Measurements from ENCODE around the gene MBTD1. TPM values are rescaled to one million over a fixed set of nuclear protein-coding genes. Genes with fewer than 3 reads are reported as not detected.
"Not testable (repeated sequence)": the region's sequence is repeated elsewhere in the genome, so short reads cannot be mapped to it uniquely, and the experiment has no call there.

Gene MBTD1
- total RNA-seq, 1 donor from 2014 or later, result 34.4 TPM

DNA sequence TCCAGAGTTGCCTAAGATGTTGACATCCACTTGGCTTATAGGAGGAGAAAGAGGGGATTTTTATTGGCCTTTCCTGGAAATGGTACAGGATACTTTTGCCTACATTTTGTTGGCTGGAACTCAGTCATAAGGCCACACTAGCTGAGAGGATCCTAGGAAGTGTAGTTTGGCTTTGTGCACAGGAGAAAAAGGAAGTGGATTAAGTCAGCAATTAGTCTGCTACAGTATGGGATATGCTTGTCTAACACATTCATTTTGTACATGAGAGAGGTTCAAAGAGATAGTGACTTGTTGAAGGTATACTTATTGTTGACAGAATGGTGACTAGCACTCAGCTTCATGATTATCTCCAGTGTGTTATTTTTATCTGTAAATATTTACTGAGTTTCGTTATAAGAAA lies 10.8 kb upstream of the MBTD1 start:
- Histone ChIP-seq H3K9ac (ENCODE audit: low read depth in 1 of 3, low read length in 3 of 3) (no peak overlapping the region), H3K27me3 (ENCODE audit: control insufficient read depth in 3 of 3, insufficient read depth in 3 of 3, low read length in 3 of 3) (no peaks in the 10 kb centered on the region), H3K27ac (ENCODE audit: low read depth, low read length) (no peak overlapping the region), H3K4me3 (ENCODE audit: low read length in 3 of 3) (no peak overlapping the region), H3K9me3 (ENCODE audit: control insufficient read depth in 3 of 3, low read length in 3 of 3) (no peaks in the 10 kb centered on the region), H3K4me1 (ENCODE audit: control insufficient read depth in 3 of 3, insufficient read depth in 3 of 3, low read length in 3 of 3) (no peaks in the 10 kb centered on the region), H3K36me3 (ENCODE audit: control insufficient read depth in 3 of 3, insufficient read depth in 3 of 3, low read length in 3 of 3) (peaks cover 16 to 49% (median 36%) of the 10 kb centered on the region in 3 donors)

DNA sequence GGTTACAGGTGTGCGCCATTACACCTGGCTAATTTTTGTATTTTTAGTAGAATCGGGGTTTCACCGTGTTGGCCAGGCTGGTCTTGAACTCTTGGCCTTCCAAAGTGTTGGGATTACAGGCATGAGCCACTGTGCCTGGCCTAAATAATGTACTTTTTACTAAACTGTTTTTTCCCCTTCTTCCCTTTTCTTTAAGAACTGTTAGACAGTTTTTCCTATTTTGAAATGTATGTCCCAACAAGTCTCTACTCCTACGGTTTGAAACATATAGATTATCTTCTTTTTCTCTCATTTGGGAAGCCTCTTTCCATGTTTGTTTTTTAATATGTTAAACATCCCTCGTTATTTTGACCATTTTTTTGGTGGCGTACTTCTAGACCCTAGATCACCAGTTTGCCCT lies 10.1 kb upstream of the MBTD1 start:
- Histone ChIP-seq H3K9me3 (ENCODE audit: control insufficient read depth in 3 of 3, low read length in 3 of 3) (no peaks in the 10 kb centered on the region), H3K27ac (ENCODE audit: low read depth, low read length) (no peak overlapping the region), H3K27me3 (ENCODE audit: control insufficient read depth in 3 of 3, insufficient read depth in 3 of 3, low read length in 3 of 3) (no peaks in the 10 kb centered on the region), H3K36me3 (ENCODE audit: control insufficient read depth in 3 of 3, insufficient read depth in 3 of 3, low read length in 3 of 3) (peaks cover 16 to 49% (median 36%) of the 10 kb centered on the region in 3 donors), H3K9ac (ENCODE audit: low read depth in 1 of 3, low read length in 3 of 3) (no peak overlapping the region), H3K4me1 (ENCODE audit: control insufficient read depth in 3 of 3, insufficient read depth in 3 of 3, low read length in 3 of 3) (no peaks in the 10 kb centered on the region), H3K4me3 (ENCODE audit: low read length in 3 of 3) (no peak overlapping the region)

GRCh38 chr17:51264466-51264865 lies 4.6 kb upstream of the MBTD1 start:
- H3K27me3 ChIP-seq (ENCODE audit: control insufficient read depth in 3 of 3, insufficient read depth in 3 of 3, low read length in 3 of 3); H3K27ac ChIP-seq (ENCODE audit: low read depth, low read length); H3K9ac ChIP-seq (ENCODE audit: low read depth in 1 of 3, low read length in 3 of 3); H3K9me3 ChIP-seq (ENCODE audit: control insufficient read depth in 3 of 3, low read length in 3 of 3); H3K4me3 ChIP-seq (ENCODE audit: low read length in 3 of 3): not testable (repeated sequence)
- peaks cover 17 to 37% (median 29%) of the 10 kb centered on the region in 3 donors for H3K36me3 ChIP-seq (ENCODE audit: control insufficient read depth in 3 of 3, insufficient read depth in 3 of 3, low read length in 3 of 3)
- H3K4me1 ChIP-seq (ENCODE audit: control insufficient read depth in 3 of 3, insufficient read depth in 3 of 3, low read length in 3 of 3), result peaks cover 10 to 18% (median 10%) of the 10 kb centered on the region in 3 donors

DNA sequence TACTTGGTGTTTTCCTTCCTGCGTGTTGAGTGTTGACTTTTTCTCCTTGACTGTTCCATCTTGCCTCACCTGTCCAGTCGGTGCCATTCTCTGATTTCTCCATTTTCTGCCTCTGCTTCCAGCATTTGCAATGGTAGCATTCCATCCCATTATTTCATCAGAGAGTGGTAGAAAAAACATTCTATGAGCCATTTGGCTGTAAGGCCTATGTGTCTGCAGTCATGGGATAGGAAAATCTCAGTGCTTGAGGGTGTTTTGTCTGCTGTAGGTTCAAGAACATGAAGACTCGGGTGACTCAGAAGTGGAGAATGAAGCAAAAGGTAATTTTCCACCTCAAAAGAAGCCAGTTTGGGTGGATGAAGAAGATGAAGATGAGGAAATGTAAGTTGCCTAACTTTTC lies 3.2 kb upstream of the MBTD1 start:
- no peak overlapping the region for H3K9ac ChIP-seq (ENCODE audit: low read depth in 1 of 3, low read length in 3 of 3)
- H3K4me3 ChIP-seq (ENCODE audit: low read length in 3 of 3), result no peak overlapping the region
- peaks cover 20 to 31% (median 20%) of the 10 kb centered on the region in 3 donors for H3K4me1 ChIP-seq (ENCODE audit: control insufficient read depth in 3 of 3, insufficient read depth in 3 of 3, low read length in 3 of 3)
- no peak overlapping the region for H3K27ac ChIP-seq (ENCODE audit: low read depth, low read length)
- peaks cover 10 to 23% (median 20%) of the 10 kb centered on the region in 3 donors for H3K36me3 ChIP-seq (ENCODE audit: control insufficient read depth in 3 of 3, insufficient read depth in 3 of 3, low read length in 3 of 3)
- no peaks in the 10 kb centered on the region for H3K27me3 ChIP-seq (ENCODE audit: control insufficient read depth in 3 of 3, insufficient read depth in 3 of 3, low read length in 3 of 3)
- H3K9me3 ChIP-seq (ENCODE audit: control insufficient read depth in 3 of 3, low read length in 3 of 3), result no peaks in the 10 kb centered on the region

DNA sequence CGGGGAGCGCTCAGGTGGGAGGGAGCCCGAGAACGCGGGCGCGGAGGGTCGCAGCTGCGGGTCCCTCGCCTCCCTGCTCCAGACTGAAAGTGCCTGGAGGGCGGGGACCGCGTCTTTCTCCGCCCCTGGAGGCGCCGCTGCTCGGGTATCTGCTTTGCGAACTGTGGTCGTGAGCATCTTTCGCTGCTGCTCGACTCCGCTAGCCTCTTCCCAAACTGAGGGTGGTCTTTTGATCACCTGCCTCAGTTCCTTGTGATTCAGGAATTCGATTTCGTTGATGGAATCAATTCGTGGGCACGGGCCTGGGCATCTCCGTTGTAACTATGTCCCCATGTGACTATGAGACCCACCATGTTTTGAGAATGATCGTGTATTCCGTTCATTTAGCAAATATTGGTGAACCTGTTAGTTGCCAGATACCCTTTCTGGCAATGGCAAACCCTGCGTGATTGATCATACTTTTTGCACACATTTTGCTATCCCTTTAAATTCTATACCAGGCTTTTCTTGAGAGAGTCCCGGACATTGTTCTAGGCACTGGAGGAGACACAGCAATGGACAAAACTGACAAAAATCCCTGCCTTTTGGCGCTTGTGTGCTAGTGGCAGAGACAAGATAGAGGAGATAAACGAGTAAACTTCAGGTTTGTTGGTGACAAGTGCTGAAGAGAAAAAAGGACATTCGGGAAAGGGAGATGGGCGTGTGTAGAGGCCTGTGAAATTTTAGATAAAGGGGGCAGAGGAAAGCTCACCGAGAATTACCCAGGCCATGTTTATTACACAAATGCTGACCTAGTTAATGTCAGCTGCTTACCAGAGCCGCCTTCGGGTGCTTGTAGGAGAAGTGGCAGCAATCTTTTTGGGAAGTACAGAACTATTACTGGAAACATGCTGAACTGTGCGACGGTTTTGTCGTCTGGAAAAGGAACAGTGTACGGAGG lies 1.4 kb upstream of the MBTD1 start:
- Histone ChIP-seq H3K4me3 (ENCODE audit: low read length in 3 of 3) (peak overlapping the region; percentile 84 to 100 (median 88)), H3K36me3 (ENCODE audit: control insufficient read depth in 3 of 3, insufficient read depth in 3 of 3, low read length in 3 of 3) (peaks cover 5 to 16% (median 14%) of the 10 kb centered on the region in 3 donors), H3K27me3 (ENCODE audit: control insufficient read depth in 3 of 3, insufficient read depth in 3 of 3, low read length in 3 of 3) (no peaks in the 10 kb centered on the region), H3K4me1 (ENCODE audit: control insufficient read depth in 3 of 3, insufficient read depth in 3 of 3, low read length in 3 of 3) (peaks cover 23 to 39% (median 28%) of the 10 kb centered on the region in 3 donors), H3K9ac (ENCODE audit: low read depth in 1 of 3, low read length in 3 of 3) (peak overlapping the region; percentile 79 to 97 (median 93)), H3K9me3 (ENCODE audit: control insufficient read depth in 3 of 3, low read length in 3 of 3) (no peaks in the 10 kb centered on the region), H3K27ac (ENCODE audit: low read depth, low read length) (peak overlapping the region; percentile 97)

DNA sequence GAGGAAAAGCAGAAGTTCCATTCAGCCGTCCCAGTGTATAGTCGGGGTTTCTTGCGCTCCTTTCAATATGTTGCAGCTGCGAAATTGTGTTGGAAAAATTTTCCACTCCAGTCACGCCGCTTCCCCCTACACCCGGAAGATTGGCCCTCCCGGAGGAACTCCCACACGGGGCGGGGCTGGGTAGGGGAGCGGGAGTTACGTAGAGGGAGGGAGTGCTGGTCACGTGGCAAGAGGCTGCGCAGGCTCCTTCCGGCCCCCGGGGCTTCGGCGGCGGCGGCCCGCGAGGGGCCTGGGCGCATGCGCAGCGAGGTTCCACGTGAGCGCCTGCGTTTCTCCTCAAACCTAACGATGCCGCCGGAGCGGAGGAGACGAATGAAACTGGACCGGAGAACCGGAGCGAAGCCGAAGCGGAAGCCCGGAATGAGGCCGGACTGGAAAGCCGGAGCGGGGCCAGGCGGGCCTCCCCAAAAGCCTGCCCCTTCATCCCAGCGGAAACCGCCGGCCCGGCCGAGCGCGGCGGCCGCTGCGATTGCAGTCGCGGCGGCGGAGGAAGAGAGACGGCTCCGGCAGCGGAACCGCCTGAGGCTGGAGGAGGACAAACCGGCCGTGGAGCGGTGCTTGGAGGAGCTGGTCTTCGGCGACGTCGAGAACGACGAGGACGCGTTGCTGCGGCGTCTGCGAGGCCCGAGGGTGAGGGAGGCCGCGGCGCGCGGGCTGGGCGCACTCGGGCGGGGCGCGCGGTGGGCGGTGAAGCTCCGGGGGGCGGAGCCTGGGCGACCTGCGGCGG lies 581 bp upstream of the MBTD1 start, which contains the start of gene UTP18:
TSS of gene UTP18 (plus strand) at position 310 of the 787 bp plus-strand sequence. CDS start at position 349, 39 bp downstream.
- H3K9me3 ChIP-seq (ENCODE audit: control insufficient read depth in 3 of 3, low read length in 3 of 3), result no peaks in the 10 kb centered on the region
- peak within 1 kb of the TSS; percentile 84 to 100 (median 93) for H3K4me3 ChIP-seq (ENCODE audit: low read length in 3 of 3)
- peak within 1 kb of the TSS; percentile 97 for H3K27ac ChIP-seq (ENCODE audit: low read depth, low read length)
- H3K36me3 ChIP-seq (ENCODE audit: control insufficient read depth in 3 of 3, insufficient read depth in 3 of 3, low read length in 3 of 3), result peaks cover 5 to 9% (median 9%) of the 10 kb centered on the region in 3 donors
- no peaks in the 10 kb centered on the region for H3K27me3 ChIP-seq (ENCODE audit: control insufficient read depth in 3 of 3, insufficient read depth in 3 of 3, low read length in 3 of 3)
- peak within 1 kb of the TSS; percentile 93 to 99 (median 97) for H3K9ac ChIP-seq (ENCODE audit: low read depth in 1 of 3, low read length in 3 of 3)
- H3K4me1 ChIP-seq (ENCODE audit: control insufficient read depth in 3 of 3, insufficient read depth in 3 of 3, low read length in 3 of 3), result peaks cover 23 to 39% (median 28%) of the 10 kb centered on the region in 3 donors

GRCh38 chr17:51258756-51259563 lies 889 bp downstream of the MBTD1 start:
- H3K27ac ChIP-seq (ENCODE audit: low read depth, low read length), result peak overlapping the region; percentile 97

GRCh38 chr17:51257150-51258081 lies 2.4 kb downstream of the MBTD1 start:
- no peak overlapping the region for H3K27ac ChIP-seq (ENCODE audit: low read depth, low read length)
- H3K9me3 ChIP-seq (ENCODE audit: control insufficient read depth in 3 of 3, low read length in 3 of 3), result no peaks in the 10 kb centered on the region
- peaks cover 23 to 34% (median 28%) of the 10 kb centered on the region in 3 donors for H3K4me1 ChIP-seq (ENCODE audit: control insufficient read depth in 3 of 3, insufficient read depth in 3 of 3, low read length in 3 of 3)
- peaks cover 0 to 6% (median 0%) of the 10 kb centered on the region in 3 donors for H3K36me3 ChIP-seq (ENCODE audit: control insufficient read depth in 3 of 3, insufficient read depth in 3 of 3, low read length in 3 of 3)
- peak overlapping the region in 1 of 3 donors; percentile 43 for H3K9ac ChIP-seq (ENCODE audit: low read depth in 1 of 3, low read length in 3 of 3)
- no peaks in the 10 kb centered on the region for H3K27me3 ChIP-seq (ENCODE audit: control insufficient read depth in 3 of 3, insufficient read depth in 3 of 3, low read length in 3 of 3)
- H3K4me3 ChIP-seq (ENCODE audit: low read length in 3 of 3), result no peak overlapping the region

More at GRCh38 chr17:51258756-51259563, 889 bp downstream of the MBTD1 start:
- peak overlapping the region; percentile 84 to 100 (median 93) for H3K4me3 ChIP-seq (ENCODE audit: low read length in 3 of 3)
- H3K36me3 ChIP-seq (ENCODE audit: control insufficient read depth in 3 of 3, insufficient read depth in 3 of 3, low read length in 3 of 3), result peaks cover 5 to 9% (median 8%) of the 10 kb centered on the region in 3 donors
- H3K27me3 ChIP-seq (ENCODE audit: control insufficient read depth in 3 of 3, insufficient read depth in 3 of 3, low read length in 3 of 3), result no peaks in the 10 kb centered on the region
- no peaks in the 10 kb centered on the region for H3K9me3 ChIP-seq (ENCODE audit: control insufficient read depth in 3 of 3, low read length in 3 of 3)
- peaks cover 23 to 39% (median 28%) of the 10 kb centered on the region in 3 donors for H3K4me1 ChIP-seq (ENCODE audit: control insufficient read depth in 3 of 3, insufficient read depth in 3 of 3, low read length in 3 of 3)
- H3K9ac ChIP-seq (ENCODE audit: low read depth in 1 of 3, low read length in 3 of 3), result peak overlapping the region; percentile 93 to 99 (median 97)
